Smooth muscle cell (in vitro differentiated cells): ENCODE results near the gene F2. TPM values are rescaled to one million over a fixed set of nuclear protein-coding genes. Genes with fewer than 3 reads are reported as not detected.

Experiments
- DNase-seq: peaks from one replicate; lab custom pipeline; 2025; ENCODE audit not compliant: unreplicated experiment; lab: John Stamatoyannopoulos, UW
- H2AFZ ChIP-seq: fragments of 200-600 bp; sonication (generic); 2 replicates; pipeline ENCODE4 v1.6.0; 2016; ENCODE audit warnings: antibody characterized with exemption, low read depth, mild to moderate bottlenecking
- H3F3A ChIP-seq: fragments of 200-600 bp; sonication (generic); 2 replicates; pipeline ENCODE4 v1.6.0; 2017; ENCODE audit warnings: antibody characterized with exemption, low read depth
- H3K27ac ChIP-seq: fragments of 200-600 bp; sonication (generic); 2 replicates; pipeline ENCODE4 v1.5.1; 2016; ENCODE audit warnings: low read depth, mild to moderate bottlenecking
- H3K27me3 ChIP-seq: fragments of 200-600 bp; sonication (generic); 2 replicates; pipeline ENCODE4 v1.6.1; 2016; ENCODE audit warnings: low read depth, mild to moderate bottlenecking
- H3K36me3 ChIP-seq: fragments of 200-600 bp; sonication (generic); 2 replicates; pipeline ENCODE4 v1.5.1; 2016; ENCODE audit warnings: low read depth
- H3K4me1 ChIP-seq: fragments of 200-600 bp; sonication (generic); 2 replicates; pipeline ENCODE4 v1.5.1; 2016; ENCODE audit warnings: low read depth
- H3K4me2 ChIP-seq: fragments of 200-600 bp; sonication (generic); 2 replicates; pipeline ENCODE4 v1.6.0; 2016; ENCODE audit warnings: mild to moderate bottlenecking
- H3K4me3 ChIP-seq: fragments of 200-600 bp; sonication (generic); 2 replicates; pipeline ENCODE4 v1.5.1; 2016; ENCODE audit warnings: mild to moderate bottlenecking
- H3K79me2 ChIP-seq: fragments of 200-600 bp; sonication (generic); 2 replicates; pipeline ENCODE4 v1.6.0; 2016; ENCODE audit warnings: low read depth, mild to moderate bottlenecking
- H3K9ac ChIP-seq: fragments of 200-600 bp; sonication (generic); 2 replicates; pipeline ENCODE4 v1.6.0; 2016; ENCODE audit warnings: low read depth
- H3K9me3 ChIP-seq: fragments of 200-600 bp; sonication (generic); replicated peaks from 2 replicates; pipeline ENCODE4 v1.5.1; 2016; ENCODE audit warnings: low read depth
- H4K20me1 ChIP-seq: fragments of 200-600 bp; sonication (generic); 2 replicates; pipeline ENCODE4 v1.6.0; 2016; ENCODE audit warnings: low read depth
- CTCF ChIP-seq: fragments of 200-600 bp; sonication (generic); IDR thresholded peaks from 2 replicates; pipeline ENCODE4 v1.5.1; 2017; ENCODE audit warnings: borderline replicate concordance, mild to moderate bottlenecking, antibody characterized with exemption; ENCODE audit not compliant: insufficient read depth, poor library complexity, severe bottlenecking
- WGBS: methylation state at CpG from one replicate; pipeline ENCODE4 v1.1.7; 2016; ENCODE audit warnings: low lambda C conversion rate; 5-methylcytosine and 5-hydroxymethylcytosine counted together
- polyA plus RNA-seq: library from polyadenylated mRNA; unstranded; fragments of >200 nt; fragmentation: Nextera tagmentation; extraction: Ambion mirVana; gene quantifications from 2 replicates; pipeline ENCODE4 v1.2.1, GENCODE V29; 2016
- total RNA-seq: library from RNA; depleted of rRNA; stranded (reverse); fragments of >200 nt; gene quantifications from 2 replicates; pipeline ENCODE4 v1.2.3, GENCODE V29; 2014

F2 gene
- total and polyA plus RNA-seq, 2 experiments from 2014 or later = 0.21 to 0.27 TPM

DNA sequence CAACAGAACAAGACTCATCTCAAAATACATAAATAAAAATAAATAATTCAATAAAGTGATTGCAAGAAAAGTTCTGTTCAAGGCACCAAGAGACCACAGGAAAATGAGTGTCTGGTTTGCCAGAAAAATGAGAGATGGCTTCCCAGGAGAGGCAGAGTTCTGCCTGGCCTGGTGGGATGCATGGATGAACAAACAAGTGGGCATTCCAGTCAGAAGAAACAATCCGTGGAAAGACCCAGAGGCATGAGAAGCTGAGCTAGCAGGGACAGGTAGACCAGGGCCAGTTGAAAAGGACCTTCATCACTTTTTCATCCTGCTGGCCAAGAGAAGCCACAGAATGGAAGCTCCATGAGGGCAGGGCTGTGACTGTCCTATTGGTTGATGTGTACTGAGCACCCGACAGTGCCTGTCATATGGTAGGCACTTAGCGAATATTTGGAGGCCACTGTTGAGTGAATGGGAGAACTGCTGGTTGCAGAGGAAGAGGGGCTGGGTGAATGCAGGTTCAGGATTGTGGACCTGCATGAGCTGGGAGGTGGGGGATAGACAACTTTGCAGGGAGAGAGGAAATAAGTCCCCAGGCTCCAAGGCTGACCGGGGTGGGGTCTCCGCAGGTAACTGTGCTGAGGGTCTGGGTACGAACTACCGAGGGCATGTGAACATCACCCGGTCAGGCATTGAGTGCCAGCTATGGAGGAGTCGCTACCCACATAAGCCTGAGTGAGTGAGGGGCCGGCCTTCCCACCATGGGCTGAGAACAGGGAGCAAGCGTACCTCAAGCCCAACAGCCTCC, 3.7 kb downstream of the F2 start:
- no peak overlapping the region for H3K4me3 ChIP-seq
- no peaks in the 10 kb centered on the region for H3K4me1 ChIP-seq
- no peak for TF ChIP-seq CTCF
- no peaks in the 10 kb centered on the region for H3K36me3 ChIP-seq
- H3F3A ChIP-seq = no peaks in the 10 kb centered on the region
- no peaks in the 10 kb centered on the region for H3K9me3 ChIP-seq
- H3K9ac ChIP-seq = no peak overlapping the region
- DNase-seq = no peak
- H3K27ac ChIP-seq = no peak overlapping the region
- H3K27me3 ChIP-seq = no peaks in the 10 kb centered on the region
- no peak overlapping the region for H2AFZ ChIP-seq
- H3K79me2 ChIP-seq = no peaks in the 10 kb centered on the region
- 92% methylated on average over 11 of the region's 11 CpGs for WGBS
- no peaks in the 10 kb centered on the region for H4K20me1 ChIP-seq
- no peak overlapping the region for H3K4me2 ChIP-seq

DNA sequence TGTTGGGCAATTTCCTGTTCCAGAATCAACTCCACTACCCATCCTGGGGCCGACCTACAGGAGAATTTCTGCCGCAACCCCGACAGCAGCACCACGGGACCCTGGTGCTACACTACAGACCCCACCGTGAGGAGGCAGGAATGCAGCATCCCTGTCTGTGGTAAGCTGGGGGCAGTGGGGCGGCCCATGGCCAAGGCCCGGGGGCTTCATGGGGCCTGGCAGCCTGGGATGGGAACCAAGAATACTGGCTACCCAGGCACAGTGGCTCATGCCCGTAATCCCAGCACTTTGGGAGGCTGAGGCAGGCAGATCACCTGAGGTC, 4.3 kb downstream of the F2 start:
- Histone ChIP-seq H3K4me2 (no peak overlapping the region), H2AFZ (no peak overlapping the region), H3K36me3 (no peaks in the 10 kb centered on the region), H3K27me3 (no peaks in the 10 kb centered on the region), H3K9me3 (no peaks in the 10 kb centered on the region), H3K4me3 (no peak overlapping the region), H4K20me1 (no peaks in the 10 kb centered on the region), H3F3A (no peaks in the 10 kb centered on the region), H3K4me1 (no peaks in the 10 kb centered on the region), H3K79me2 (no peaks in the 10 kb centered on the region), H3K27ac (no peak overlapping the region), H3K9ac (no peak overlapping the region)
- no peak for DNase-seq
- no peak for TF ChIP-seq CTCF
- 87% methylated on average over 8 of the region's 8 CpGs for WGBS

GRCh38 chr11:46724088-46724487, 5.1 kb downstream of the F2 start:
- H3K27me3 ChIP-seq = no peaks in the 10 kb centered on the region
- no peak overlapping the region for H3K4me3 ChIP-seq
- no peak overlapping the region for H3K4me2 ChIP-seq
- H4K20me1 ChIP-seq = no peaks in the 10 kb centered on the region
- DNase-seq = no peak
- H3K9ac ChIP-seq = no peak overlapping the region
- H3F3A ChIP-seq = no peaks in the 10 kb centered on the region
- H3K27ac ChIP-seq = no peak overlapping the region
- no peaks in the 10 kb centered on the region for H3K79me2 ChIP-seq
- no peak for TF ChIP-seq CTCF
- WGBS = 77% methylated on average over 8 of the region's 8 CpGs
- no peaks in the 10 kb centered on the region for H3K9me3 ChIP-seq
- H2AFZ ChIP-seq = no peak overlapping the region
- no peaks in the 10 kb centered on the region for H3K36me3 ChIP-seq
- H3K4me1 ChIP-seq = no peaks in the 10 kb centered on the region
